ENCODE data around the gene AUP1. TPM values are rescaled to one million over a fixed set of nuclear protein-coding genes. Genes with fewer than 3 reads are reported as not detected.

Gene AUP1
- total and polyA plus RNA-seq, 2 donors (not counting 3 experiments of a cell fraction or from before 2014, with no cell fraction given) = 103 to 187 TPM

- dilution Hi-C loops (cut with MboI; ENCODE audit: extremely low pct_ligation_motif_present, low sequenced_read_pairs) = no loop called here
- CTCF ChIA-PET = interaction anchor here (1.1 kb wide), 1 partner anchor 8 kb away, joined by 3 read pairs; no protein-coding TSS in a partner anchor
- Histone ChIP-seq H3K27ac (ENCODE audit: insufficient read depth, low read depth, low read length) (no peak overlapping the region), H3K4me2 (ENCODE audit: insufficient read depth, low read length) (no peak overlapping the region), H3K36me3 (ENCODE audit: control insufficient read depth in 2 of 2, extremely low read depth in 1 of 2, insufficient read depth in 2 of 2, low read length in 2 of 2) (peaks cover 6 to 16% of the 10 kb centered on the region in 2 experiments), H3K9me1 (replicated peaks; ENCODE audit: control insufficient read depth, extremely low read depth, insufficient read depth, low read length) (no peaks in the 10 kb centered on the region), H3K9ac (replicated peaks; ENCODE audit: extremely low read depth, insufficient read depth, low read length) (no peak overlapping the region), H3K27me3 (ENCODE audit: control insufficient read depth in 2 of 2, insufficient read depth in 2 of 2, low read length in 2 of 2) (peaks cover 19 to 24% of the 10 kb centered on the region in 2 experiments), H3K79me2 (ENCODE audit: control insufficient read depth, insufficient read depth, low read length) (peaks cover 15% of the 10 kb centered on the region), H4K20me1 (replicated peaks; ENCODE audit: control insufficient read depth, extremely low read depth, insufficient read depth, low read length) (no peaks in the 10 kb centered on the region), H3K9me3 (replicated peaks; ENCODE audit: control insufficient read depth, insufficient read depth, low read length) (no peaks in the 10 kb centered on the region), H2AFZ (ENCODE audit: low read depth, low read length) (no peak overlapping the region), H3K4me1 (ENCODE audit: control insufficient read depth, extremely low read depth, insufficient read depth, low read length) (peaks cover 10% of the 10 kb centered on the region), H3K4me3 (replicated peaks in 1 of 3; ENCODE audit: insufficient read depth in 1 of 3, low read depth in 1 of 3, low read length in 3 of 3) (no peak overlapping the region)
- DNase-seq (ENCODE audit: low read depth, low spot score) = no peak
- POLR2A ChIA-PET = no interaction called here
- FAIRE-seq = no peak
- intact Hi-C loops (cut with micrococcal nuclease) = no loop called here
- TF ChIP-seq FOS (IDR thresholded peaks at IDR 0.05; ENCODE audit: borderline replicate concordance, insufficient read depth, low read length) = no peak
- no peak for TF ChIP-seq POLR2AphosphoS5 (IDR thresholded peaks at IDR 0.05; ENCODE audit: insufficient read depth, low read depth, low read length)
- TF ChIP-seq CTCF (IDR thresholded peaks at IDR 0.05; ENCODE audit: extremely low read depth in 1 of 2, insufficient read depth in 1 of 2, low read depth in 1 of 2, low read length in 2 of 2) = no peak
- TF ChIP-seq EZH2 (IDR thresholded peaks at IDR 0.05; ENCODE audit: borderline replicate concordance, low read depth, low read length, severe bottlenecking) = no peak
- no peak for TF ChIP-seq POLR2A (IDR thresholded peaks at IDR 0.05; ENCODE audit: low read depth, low read length)
- no peak for TF ChIP-seq JUN (IDR thresholded peaks at IDR 0.05; ENCODE audit: borderline replicate concordance, insufficient read depth, insufficient read length, low read depth)
- TF ChIP-seq MAX (IDR thresholded peaks at IDR 0.05; ENCODE audit: insufficient read depth, insufficient read length) = no peak
- TF ChIP-seq GATA2 (IDR thresholded peaks at IDR 0.05; ENCODE audit: insufficient read depth, insufficient read length, low read depth, low read length) = no peak
- TF ChIP-seq MYC (IDR thresholded peaks at IDR 0.05; ENCODE audit: low read depth, low read length) = no peak
- no TSS peak for BruUV-seq (replicated peaks)
Measured at GRCh38 chr2:74524005-74524404, 5.5 kb downstream of the AUP1 start.

Data from endothelial cell of umbilical vein (primary cell).